ENCODE data around the gene TBC1D17. TPM values are rescaled to one million over a fixed set of nuclear protein-coding genes. Genes with fewer than 3 reads are reported as not detected.
A peak's percentile ranks its signal among the peaks of the same experiment; 100 is the strongest.

Gene TBC1D17
- total and polyA plus RNA-seq, 4 donors = 11.3 to 27.9 (median 17.2) TPM

DNA sequence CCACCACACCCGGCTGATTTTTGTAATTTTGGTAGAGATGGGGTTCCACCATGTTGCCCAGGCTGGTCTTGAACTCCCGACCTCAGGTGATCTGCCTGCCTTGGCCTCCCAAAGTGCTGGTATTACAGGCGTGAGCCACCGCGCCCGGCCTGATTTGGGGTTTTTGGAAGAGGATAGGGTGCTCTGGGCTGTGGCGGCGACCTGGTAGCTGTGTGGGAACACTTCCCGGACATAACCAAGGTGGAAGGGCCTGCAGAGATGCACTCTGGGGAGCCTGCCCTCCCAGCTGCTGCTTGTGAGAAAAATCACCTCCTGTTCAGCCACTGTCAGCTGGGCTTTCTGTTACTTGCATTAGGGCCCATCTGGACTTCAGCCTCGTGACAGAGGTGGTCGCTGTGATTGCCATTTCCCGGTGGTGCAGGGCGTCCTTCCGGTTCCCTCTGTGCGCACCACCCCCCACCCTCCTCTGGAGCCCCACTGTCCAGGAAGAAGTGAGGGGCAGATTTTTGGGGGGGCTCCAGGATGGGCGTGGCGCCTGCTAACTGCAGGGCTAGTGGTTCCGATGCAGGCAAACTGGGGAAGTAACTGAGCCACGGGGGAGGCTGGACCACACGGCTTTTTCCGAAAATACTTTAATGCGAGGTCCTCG lies 11.7 kb downstream of the TBC1D17 start:
- TF ChIP-seq RAD21 (IDR thresholded peaks at IDR 0.05) (no peak), YY1 (IDR thresholded peaks at IDR 0.05) (no peak), NR2F2 (IDR thresholded peaks at IDR 0.05) (no peak), RXRA (IDR thresholded peaks at IDR 0.05) (no peak), JUND (IDR thresholded peaks at IDR 0.05) (no peak), TAF1 (conservative IDR thresholded peaks at IDR 0.05) (no peak), FOXA1 (IDR thresholded peaks at IDR 0.05) (no peak), FOXA2 (IDR thresholded peaks at IDR 0.05) (no peak), HNF4A (conservative IDR thresholded peaks at IDR 0.05) (no peak)
- TF ChIP-seq, protein P1, sequence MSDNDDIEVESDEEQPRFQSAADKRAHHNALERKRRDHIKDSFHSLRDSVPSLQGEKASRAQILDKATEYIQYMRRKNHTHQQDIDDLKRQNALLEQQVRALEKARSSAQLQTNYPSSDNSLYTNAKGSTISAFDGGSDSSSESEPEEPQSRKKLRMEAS (IDR thresholded peaks at IDR 0.05) = no peak
- TF ChIP-seq, protein P2, sequence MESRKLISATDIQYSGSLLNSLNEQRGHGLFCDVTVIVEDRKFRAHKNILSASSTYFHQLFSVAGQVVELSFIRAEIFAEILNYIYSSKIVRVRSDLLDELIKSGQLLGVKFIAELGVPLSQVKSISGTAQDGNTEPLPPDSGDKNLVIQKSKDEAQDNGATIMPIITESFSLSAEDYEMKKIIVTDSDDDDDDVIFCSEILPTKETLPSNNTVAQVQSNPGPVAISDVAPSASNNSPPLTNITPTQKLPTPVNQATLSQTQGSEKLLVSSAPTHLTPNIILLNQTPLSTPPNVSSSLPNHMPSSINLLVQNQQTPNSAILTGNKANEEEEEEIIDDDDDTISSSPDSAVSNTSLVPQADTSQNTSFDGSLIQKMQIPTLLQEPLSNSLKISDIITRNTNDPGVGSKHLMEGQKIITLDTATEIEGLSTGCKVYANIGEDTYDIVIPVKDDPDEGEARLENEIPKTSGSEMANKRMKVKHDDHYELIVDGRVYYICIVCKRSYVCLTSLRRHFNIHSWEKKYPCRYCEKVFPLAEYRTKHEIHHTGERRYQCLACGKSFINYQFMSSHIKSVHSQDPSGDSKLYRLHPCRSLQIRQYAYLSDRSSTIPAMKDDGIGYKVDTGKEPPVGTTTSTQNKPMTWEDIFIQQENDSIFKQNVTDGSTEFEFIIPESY (IDR thresholded peaks at IDR 0.05) = no peak
- H3K9me3 ChIP-seq (ENCODE audit: control insufficient read depth in 4 of 4, low read length in 3 of 4) = no peaks in the 10 kb centered on the region
- no peak overlapping the region for H3K27ac ChIP-seq (ENCODE audit: low read depth in 1 of 2, low read length in 2 of 2)
- peaks cover 9 to 16% (median 13%) of the 10 kb centered on the region in 4 donors for H3K36me3 ChIP-seq (ENCODE audit: control insufficient read depth in 4 of 4, insufficient read depth in 3 of 4, low read depth in 1 of 4, low read length in 3 of 4)
- no peaks in the 10 kb centered on the region for H3K27me3 ChIP-seq (ENCODE audit: control insufficient read depth in 4 of 4, insufficient read depth in 4 of 4, low read length in 3 of 4)
- peaks cover 0 to 9% (median 4%) of the 10 kb centered on the region in 4 donors for H3K4me1 ChIP-seq (ENCODE audit: control insufficient read depth in 4 of 4, insufficient read depth in 4 of 4, low read length in 3 of 4)
- WGBS = 96% methylated on average over 23 of the region's 23 CpGs
- H3K4me3 ChIP-seq (ENCODE audit: low read depth in 1 of 3, low read length in 3 of 3) = no peak overlapping the region
- no peak for DNase-seq (ENCODE audit: low spot score)
- H3K9ac ChIP-seq (ENCODE audit: low read depth in 1 of 2, low read length in 2 of 2) = no peak overlapping the region

DNA sequence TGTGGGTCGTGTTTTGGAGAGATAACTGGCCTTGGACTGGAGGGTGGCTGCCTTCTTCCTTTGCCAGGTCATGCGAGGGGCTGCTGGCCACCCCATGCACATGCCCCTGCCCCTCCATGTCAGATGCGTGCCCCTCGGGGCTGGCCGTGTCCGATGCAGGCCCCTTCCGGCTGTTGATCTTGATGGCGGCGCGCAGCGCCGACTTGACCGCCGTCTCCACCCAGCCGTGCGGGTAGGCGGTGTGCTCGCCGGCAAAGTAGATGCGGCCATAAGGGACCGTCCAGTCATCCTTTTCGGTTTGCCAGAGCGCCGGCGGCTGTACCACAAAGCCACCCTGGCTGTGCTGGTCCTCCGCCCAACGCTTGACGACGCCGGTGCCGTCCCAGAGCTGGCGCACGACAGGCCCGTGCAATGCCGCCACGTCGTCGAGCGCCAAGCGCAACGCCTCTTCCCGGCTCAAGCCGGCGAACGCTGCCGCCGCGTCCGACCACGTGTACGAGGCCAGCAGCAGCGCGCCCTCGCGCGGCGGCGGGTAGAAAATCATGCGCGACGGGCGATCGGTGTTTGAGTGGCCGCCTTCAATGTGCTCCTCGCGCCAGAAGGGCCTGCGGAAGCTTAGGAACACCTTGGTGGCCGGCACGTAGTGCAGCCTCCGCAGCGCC lies 12.3 kb downstream of the TBC1D17 start:
- H3K27me3 ChIP-seq (ENCODE audit: control insufficient read depth in 4 of 4, insufficient read depth in 4 of 4, low read length in 3 of 4) = no peaks in the 10 kb centered on the region
- H3K36me3 ChIP-seq (ENCODE audit: control insufficient read depth in 4 of 4, insufficient read depth in 3 of 4, low read depth in 1 of 4, low read length in 3 of 4) = peaks cover 2 to 9% (median 6%) of the 10 kb centered on the region in 4 donors
- no peaks in the 10 kb centered on the region for H3K9me3 ChIP-seq (ENCODE audit: control insufficient read depth in 4 of 4, low read length in 3 of 4)
- 36% methylated on average over 71 of the region's 71 CpGs for WGBS
- H3K9ac ChIP-seq (ENCODE audit: low read depth in 1 of 2, low read length in 2 of 2) = no peak overlapping the region
- TF ChIP-seq RAD21 (IDR thresholded peaks at IDR 0.05) = peak in 1 of 2 donors; percentile 72
- TF ChIP-seq JUND (IDR thresholded peaks at IDR 0.05) = no peak
- TF ChIP-seq FOXA2 (IDR thresholded peaks at IDR 0.05) = no peak
- TF ChIP-seq, protein P3, sequence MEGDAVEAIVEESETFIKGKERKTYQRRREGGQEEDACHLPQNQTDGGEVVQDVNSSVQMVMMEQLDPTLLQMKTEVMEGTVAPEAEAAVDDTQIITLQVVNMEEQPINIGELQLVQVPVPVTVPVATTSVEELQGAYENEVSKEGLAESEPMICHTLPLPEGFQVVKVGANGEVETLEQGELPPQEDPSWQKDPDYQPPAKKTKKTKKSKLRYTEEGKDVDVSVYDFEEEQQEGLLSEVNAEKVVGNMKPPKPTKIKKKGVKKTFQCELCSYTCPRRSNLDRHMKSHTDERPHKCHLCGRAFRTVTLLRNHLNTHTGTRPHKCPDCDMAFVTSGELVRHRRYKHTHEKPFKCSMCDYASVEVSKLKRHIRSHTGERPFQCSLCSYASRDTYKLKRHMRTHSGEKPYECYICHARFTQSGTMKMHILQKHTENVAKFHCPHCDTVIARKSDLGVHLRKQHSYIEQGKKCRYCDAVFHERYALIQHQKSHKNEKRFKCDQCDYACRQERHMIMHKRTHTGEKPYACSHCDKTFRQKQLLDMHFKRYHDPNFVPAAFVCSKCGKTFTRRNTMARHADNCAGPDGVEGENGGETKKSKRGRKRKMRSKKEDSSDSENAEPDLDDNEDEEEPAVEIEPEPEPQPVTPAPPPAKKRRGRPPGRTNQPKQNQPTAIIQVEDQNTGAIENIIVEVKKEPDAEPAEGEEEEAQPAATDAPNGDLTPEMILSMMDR (IDR thresholded peaks at IDR 0.05; ENCODE audit: low read depth, low read length, missing input control) = peak; percentile 50
- H3K4me3 ChIP-seq (ENCODE audit: low read depth in 1 of 3, low read length in 3 of 3) = peak overlapping the region in 1 of 3 donors; percentile 14
- no peak overlapping the region for H3K27ac ChIP-seq (ENCODE audit: low read depth in 1 of 2, low read length in 2 of 2)
- DNase-seq (ENCODE audit: low spot score) = peak; percentile 84
- peaks cover 0 to 9% (median 4%) of the 10 kb centered on the region in 4 donors for H3K4me1 ChIP-seq (ENCODE audit: control insufficient read depth in 4 of 4, insufficient read depth in 4 of 4, low read length in 3 of 4)
